HepG2 (cell line): ENCODE results near the gene OR4E2.

Experiments used
- ATF7 ChIP-seq, 2 experiments: fragments of 450-650 bp in 1 of 2; sonication (generic) in 1 of 2; formaldehyde crosslinking in 1 of 2; IDR thresholded peaks; 2 replicates each; pipeline versions ENCODE4 v1.4.0 to v1.6.1; 2016 to 2020; ENCODE audit warnings: antibody characterized with exemption in 1 of 2, mild to moderate bottlenecking in 1 of 2, missing genetic modification reagents in 1 of 2
- CHD2 ChIP-seq: IDR thresholded peaks from 2 replicates; pipeline ENCODE4 v1.6.1; 2011; ENCODE audit warnings: low read depth, low read length, improper control_type of control experiment
- CTCF ChIP-seq: sonication (generic); formaldehyde crosslinking; IDR thresholded peaks from 2 replicates; pipeline ENCODE4 v1.5.0; 2020; ENCODE audit warnings: mild to moderate bottlenecking, missing genetic modification reagents, moderate library complexity
- NR3C1 ChIP-seq: sonication (generic); formaldehyde crosslinking; IDR thresholded peaks from 2 replicates; pipeline ENCODE4 v1.4.0; 2020; ENCODE audit warnings: missing genetic modification reagents
- POLR2AphosphoS2 ChIP-seq: IDR thresholded peaks from 2 replicates; pipeline ENCODE4 v1.6.1; 2011; ENCODE audit warnings: low read depth, low read length, improper control_type of control experiment

DNA sequence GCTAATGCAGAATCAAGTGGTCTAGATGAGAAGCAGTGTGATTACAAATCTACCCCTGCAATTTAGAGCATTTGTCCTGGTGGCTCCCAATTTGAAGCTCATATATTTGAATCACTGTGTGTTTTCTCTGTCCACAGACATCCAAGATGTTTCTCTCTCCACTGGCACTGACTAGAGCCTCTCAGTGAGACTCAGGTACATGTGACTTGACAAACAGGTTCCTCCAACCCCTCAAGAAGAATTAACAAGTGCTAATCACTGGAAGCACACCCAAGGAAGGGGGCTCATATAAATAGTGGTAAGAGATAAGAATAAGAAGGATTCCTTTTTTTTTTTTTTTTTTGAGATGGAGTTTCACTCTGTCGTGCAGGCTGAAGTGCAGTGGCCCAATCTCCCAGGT lies 39.4 kb upstream of the OR4E2 start:
- TF ChIP-seq CTCF = no peak
- TF ChIP-seq NR3C1 (CRISPR knock-in tag) = no peak
- TF ChIP-seq POLR2AphosphoS2 = no peak
- no peak for TF ChIP-seq ATF7 (IDR thresholded peaks at IDR 0.05)
- no peak for TF ChIP-seq ATF7 (CRISPR knock-in tag; IDR thresholded peaks at IDR 0.05)
- TF ChIP-seq CHD2 = no peak
